Uterus (tissue), 2 donors: ENCODE measurements around the gene BGN.

Experiments used
- POLR2A ChIP-seq, 2 donors: fragments of 450-650 bp; IDR thresholded peaks; one replicate each; pipeline ENCODE4 v1.6.1; 2016; ENCODE audit warnings: antibody characterized with exemption in 2 of 2, mild to moderate bottlenecking in 1 of 2, moderate library complexity in 1 of 2
- TF ChIP-seq, protein P1 (sequence below), 4 experiments: fragments of 200-600 bp in 2 of 4; fragments of 450-650 bp in 2 of 4; sonication (generic) in 2 of 4; IDR thresholded peaks; one replicate each; pipeline ENCODE4 v1.5.1; 2016 to 2019; ENCODE audit warnings: antibody characterized with exemption in 4 of 4, mild to moderate bottlenecking in 2 of 4, moderate library complexity in 1 of 4

- TF ChIP-seq POLR2A (IDR thresholded peaks at IDR 0.05) = no peak
- TF ChIP-seq, protein P1, sequence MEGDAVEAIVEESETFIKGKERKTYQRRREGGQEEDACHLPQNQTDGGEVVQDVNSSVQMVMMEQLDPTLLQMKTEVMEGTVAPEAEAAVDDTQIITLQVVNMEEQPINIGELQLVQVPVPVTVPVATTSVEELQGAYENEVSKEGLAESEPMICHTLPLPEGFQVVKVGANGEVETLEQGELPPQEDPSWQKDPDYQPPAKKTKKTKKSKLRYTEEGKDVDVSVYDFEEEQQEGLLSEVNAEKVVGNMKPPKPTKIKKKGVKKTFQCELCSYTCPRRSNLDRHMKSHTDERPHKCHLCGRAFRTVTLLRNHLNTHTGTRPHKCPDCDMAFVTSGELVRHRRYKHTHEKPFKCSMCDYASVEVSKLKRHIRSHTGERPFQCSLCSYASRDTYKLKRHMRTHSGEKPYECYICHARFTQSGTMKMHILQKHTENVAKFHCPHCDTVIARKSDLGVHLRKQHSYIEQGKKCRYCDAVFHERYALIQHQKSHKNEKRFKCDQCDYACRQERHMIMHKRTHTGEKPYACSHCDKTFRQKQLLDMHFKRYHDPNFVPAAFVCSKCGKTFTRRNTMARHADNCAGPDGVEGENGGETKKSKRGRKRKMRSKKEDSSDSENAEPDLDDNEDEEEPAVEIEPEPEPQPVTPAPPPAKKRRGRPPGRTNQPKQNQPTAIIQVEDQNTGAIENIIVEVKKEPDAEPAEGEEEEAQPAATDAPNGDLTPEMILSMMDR (IDR thresholded peaks at IDR 0.05) = no peak
Observed at GRCh38 chrX:153474266-153474665, 20.5 kb upstream of the BGN start.
